GM23338 (cell line): ENCODE measurements around the gene WDR37.

Experiments used
- CREB1 ChIP-seq: fragments of 250-450 bp; sonication (Bioruptor Pico); IDR thresholded peaks from 2 replicates; pipeline ENCODE4 v1.5.0; 2020; ENCODE audit warnings: low read depth, mild to moderate bottlenecking, moderate library complexity
- EZH2 ChIP-seq: fragments of 200-600 bp; sonication (generic); IDR thresholded peaks from one replicate; pipeline ENCODE4 v1.8.0; 2017; ENCODE audit warnings: antibody characterized with exemption, mild to moderate bottlenecking, low read depth; ENCODE audit not compliant: unreplicated experiment
- EZH2phosphoT487 ChIP-seq: fragments of 200-600 bp; sonication (generic); IDR thresholded peaks from one replicate; pipeline ENCODE4 v1.8.1; 2018; ENCODE audit warnings: antibody characterized with exemption; ENCODE audit not compliant: unreplicated experiment
- JUNB ChIP-seq: IDR thresholded peaks from one replicate; pipeline ENCODE4 v1.6.1; 2016; ENCODE audit warnings: antibody characterized with exemption; ENCODE audit not compliant: unreplicated experiment
- POLR2AphosphoS5 ChIP-seq: IDR thresholded peaks from 2 replicates; pipeline ENCODE4 v1.6.1; 2016; ENCODE audit warnings: antibody characterized with exemption, low read depth
- ZNF114 ChIP-seq: fragments of 250-450 bp; sonication (Bioruptor Pico); IDR thresholded peaks from 2 replicates; pipeline ENCODE4 v1.5.0; 2020; ENCODE audit warnings: mild to moderate bottlenecking, moderate library complexity
- TF ChIP-seq, protein P1 (sequence below), 2 experiments: fragments of 200-600 bp in 1 of 2; sonication (generic) in 1 of 2; conservative IDR thresholded peaks; 2 replicates each; pipeline versions ENCODE4 v1.5.1 to v1.6.1; 2016 to 2017; ENCODE audit warnings: antibody characterized with exemption in 2 of 2, low read depth in 2 of 2, mild to moderate bottlenecking in 2 of 2, moderate library complexity in 1 of 2
- TF ChIP-seq, protein P2 (sequence below): IDR thresholded peaks from 2 replicates; pipeline ENCODE4 v1.6.1; 2016; ENCODE audit warnings: antibody characterized with exemption
- TF ChIP-seq, protein P3 (sequence below): IDR thresholded peaks from one replicate; pipeline ENCODE4 v1.6.1; 2018; ENCODE audit warnings: antibody characterized with exemption; ENCODE audit not compliant: unreplicated experiment
- TF ChIP-seq, protein P4 (sequence below): fragments of 250-450 bp; sonication (Bioruptor Pico); IDR thresholded peaks from 2 replicates; pipeline ENCODE4 v1.5.0; 2020; ENCODE audit warnings: mild to moderate bottlenecking, moderate library complexity

DNA sequence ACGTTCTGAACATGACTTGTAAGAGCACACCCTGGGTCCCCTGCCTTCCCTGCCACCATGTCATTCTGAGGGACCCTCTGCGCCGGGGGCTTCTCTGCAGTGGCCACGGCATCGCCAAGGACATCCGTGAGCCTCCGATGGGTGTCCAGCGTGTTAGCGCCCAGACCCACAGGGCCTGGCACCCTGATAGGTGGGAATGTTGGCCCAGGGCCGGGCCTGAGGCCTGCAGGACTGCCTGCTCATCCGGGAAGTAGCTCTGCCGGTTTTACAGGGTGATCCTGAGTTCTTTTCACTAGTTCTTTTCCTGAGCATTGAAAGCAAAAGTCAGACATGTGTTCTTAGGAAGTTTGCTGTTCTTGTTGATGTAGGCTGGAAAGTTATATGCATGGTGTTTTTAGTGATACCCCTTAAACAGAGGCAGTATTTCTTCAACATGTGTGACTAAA lies 54.5 kb downstream of the WDR37 start:
- TF ChIP-seq, protein P1, sequence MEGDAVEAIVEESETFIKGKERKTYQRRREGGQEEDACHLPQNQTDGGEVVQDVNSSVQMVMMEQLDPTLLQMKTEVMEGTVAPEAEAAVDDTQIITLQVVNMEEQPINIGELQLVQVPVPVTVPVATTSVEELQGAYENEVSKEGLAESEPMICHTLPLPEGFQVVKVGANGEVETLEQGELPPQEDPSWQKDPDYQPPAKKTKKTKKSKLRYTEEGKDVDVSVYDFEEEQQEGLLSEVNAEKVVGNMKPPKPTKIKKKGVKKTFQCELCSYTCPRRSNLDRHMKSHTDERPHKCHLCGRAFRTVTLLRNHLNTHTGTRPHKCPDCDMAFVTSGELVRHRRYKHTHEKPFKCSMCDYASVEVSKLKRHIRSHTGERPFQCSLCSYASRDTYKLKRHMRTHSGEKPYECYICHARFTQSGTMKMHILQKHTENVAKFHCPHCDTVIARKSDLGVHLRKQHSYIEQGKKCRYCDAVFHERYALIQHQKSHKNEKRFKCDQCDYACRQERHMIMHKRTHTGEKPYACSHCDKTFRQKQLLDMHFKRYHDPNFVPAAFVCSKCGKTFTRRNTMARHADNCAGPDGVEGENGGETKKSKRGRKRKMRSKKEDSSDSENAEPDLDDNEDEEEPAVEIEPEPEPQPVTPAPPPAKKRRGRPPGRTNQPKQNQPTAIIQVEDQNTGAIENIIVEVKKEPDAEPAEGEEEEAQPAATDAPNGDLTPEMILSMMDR (conservative IDR thresholded peaks at IDR 0.05; ENCODE audit: low read depth in 2 of 2): no peak
- no peak for TF ChIP-seq EZH2phosphoT487
- TF ChIP-seq EZH2: no peak
- TF ChIP-seq ZNF114 (CRISPR knock-in tag): no peak
- no peak for TF ChIP-seq POLR2AphosphoS5
- TF ChIP-seq, protein P2, sequence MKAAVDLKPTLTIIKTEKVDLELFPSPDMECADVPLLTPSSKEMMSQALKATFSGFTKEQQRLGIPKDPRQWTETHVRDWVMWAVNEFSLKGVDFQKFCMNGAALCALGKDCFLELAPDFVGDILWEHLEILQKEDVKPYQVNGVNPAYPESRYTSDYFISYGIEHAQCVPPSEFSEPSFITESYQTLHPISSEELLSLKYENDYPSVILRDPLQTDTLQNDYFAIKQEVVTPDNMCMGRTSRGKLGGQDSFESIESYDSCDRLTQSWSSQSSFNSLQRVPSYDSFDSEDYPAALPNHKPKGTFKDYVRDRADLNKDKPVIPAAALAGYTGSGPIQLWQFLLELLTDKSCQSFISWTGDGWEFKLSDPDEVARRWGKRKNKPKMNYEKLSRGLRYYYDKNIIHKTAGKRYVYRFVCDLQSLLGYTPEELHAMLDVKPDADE: no peak
- TF ChIP-seq, protein P3, sequence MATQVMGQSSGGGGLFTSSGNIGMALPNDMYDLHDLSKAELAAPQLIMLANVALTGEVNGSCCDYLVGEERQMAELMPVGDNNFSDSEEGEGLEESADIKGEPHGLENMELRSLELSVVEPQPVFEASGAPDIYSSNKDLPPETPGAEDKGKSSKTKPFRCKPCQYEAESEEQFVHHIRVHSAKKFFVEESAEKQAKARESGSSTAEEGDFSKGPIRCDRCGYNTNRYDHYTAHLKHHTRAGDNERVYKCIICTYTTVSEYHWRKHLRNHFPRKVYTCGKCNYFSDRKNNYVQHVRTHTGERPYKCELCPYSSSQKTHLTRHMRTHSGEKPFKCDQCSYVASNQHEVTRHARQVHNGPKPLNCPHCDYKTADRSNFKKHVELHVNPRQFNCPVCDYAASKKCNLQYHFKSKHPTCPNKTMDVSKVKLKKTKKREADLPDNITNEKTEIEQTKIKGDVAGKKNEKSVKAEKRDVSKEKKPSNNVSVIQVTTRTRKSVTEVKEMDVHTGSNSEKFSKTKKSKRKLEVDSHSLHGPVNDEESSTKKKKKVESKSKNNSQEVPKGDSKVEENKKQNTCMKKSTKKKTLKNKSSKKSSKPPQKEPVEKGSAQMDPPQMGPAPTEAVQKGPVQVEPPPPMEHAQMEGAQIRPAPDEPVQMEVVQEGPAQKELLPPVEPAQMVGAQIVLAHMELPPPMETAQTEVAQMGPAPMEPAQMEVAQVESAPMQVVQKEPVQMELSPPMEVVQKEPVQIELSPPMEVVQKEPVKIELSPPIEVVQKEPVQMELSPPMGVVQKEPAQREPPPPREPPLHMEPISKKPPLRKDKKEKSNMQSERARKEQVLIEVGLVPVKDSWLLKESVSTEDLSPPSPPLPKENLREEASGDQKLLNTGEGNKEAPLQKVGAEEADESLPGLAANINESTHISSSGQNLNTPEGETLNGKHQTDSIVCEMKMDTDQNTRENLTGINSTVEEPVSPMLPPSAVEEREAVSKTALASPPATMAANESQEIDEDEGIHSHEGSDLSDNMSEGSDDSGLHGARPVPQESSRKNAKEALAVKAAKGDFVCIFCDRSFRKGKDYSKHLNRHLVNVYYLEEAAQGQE: no peak
- TF ChIP-seq JUNB: no peak
- TF ChIP-seq CREB1 (CRISPR knock-in tag): no peak
- TF ChIP-seq, protein P4, sequence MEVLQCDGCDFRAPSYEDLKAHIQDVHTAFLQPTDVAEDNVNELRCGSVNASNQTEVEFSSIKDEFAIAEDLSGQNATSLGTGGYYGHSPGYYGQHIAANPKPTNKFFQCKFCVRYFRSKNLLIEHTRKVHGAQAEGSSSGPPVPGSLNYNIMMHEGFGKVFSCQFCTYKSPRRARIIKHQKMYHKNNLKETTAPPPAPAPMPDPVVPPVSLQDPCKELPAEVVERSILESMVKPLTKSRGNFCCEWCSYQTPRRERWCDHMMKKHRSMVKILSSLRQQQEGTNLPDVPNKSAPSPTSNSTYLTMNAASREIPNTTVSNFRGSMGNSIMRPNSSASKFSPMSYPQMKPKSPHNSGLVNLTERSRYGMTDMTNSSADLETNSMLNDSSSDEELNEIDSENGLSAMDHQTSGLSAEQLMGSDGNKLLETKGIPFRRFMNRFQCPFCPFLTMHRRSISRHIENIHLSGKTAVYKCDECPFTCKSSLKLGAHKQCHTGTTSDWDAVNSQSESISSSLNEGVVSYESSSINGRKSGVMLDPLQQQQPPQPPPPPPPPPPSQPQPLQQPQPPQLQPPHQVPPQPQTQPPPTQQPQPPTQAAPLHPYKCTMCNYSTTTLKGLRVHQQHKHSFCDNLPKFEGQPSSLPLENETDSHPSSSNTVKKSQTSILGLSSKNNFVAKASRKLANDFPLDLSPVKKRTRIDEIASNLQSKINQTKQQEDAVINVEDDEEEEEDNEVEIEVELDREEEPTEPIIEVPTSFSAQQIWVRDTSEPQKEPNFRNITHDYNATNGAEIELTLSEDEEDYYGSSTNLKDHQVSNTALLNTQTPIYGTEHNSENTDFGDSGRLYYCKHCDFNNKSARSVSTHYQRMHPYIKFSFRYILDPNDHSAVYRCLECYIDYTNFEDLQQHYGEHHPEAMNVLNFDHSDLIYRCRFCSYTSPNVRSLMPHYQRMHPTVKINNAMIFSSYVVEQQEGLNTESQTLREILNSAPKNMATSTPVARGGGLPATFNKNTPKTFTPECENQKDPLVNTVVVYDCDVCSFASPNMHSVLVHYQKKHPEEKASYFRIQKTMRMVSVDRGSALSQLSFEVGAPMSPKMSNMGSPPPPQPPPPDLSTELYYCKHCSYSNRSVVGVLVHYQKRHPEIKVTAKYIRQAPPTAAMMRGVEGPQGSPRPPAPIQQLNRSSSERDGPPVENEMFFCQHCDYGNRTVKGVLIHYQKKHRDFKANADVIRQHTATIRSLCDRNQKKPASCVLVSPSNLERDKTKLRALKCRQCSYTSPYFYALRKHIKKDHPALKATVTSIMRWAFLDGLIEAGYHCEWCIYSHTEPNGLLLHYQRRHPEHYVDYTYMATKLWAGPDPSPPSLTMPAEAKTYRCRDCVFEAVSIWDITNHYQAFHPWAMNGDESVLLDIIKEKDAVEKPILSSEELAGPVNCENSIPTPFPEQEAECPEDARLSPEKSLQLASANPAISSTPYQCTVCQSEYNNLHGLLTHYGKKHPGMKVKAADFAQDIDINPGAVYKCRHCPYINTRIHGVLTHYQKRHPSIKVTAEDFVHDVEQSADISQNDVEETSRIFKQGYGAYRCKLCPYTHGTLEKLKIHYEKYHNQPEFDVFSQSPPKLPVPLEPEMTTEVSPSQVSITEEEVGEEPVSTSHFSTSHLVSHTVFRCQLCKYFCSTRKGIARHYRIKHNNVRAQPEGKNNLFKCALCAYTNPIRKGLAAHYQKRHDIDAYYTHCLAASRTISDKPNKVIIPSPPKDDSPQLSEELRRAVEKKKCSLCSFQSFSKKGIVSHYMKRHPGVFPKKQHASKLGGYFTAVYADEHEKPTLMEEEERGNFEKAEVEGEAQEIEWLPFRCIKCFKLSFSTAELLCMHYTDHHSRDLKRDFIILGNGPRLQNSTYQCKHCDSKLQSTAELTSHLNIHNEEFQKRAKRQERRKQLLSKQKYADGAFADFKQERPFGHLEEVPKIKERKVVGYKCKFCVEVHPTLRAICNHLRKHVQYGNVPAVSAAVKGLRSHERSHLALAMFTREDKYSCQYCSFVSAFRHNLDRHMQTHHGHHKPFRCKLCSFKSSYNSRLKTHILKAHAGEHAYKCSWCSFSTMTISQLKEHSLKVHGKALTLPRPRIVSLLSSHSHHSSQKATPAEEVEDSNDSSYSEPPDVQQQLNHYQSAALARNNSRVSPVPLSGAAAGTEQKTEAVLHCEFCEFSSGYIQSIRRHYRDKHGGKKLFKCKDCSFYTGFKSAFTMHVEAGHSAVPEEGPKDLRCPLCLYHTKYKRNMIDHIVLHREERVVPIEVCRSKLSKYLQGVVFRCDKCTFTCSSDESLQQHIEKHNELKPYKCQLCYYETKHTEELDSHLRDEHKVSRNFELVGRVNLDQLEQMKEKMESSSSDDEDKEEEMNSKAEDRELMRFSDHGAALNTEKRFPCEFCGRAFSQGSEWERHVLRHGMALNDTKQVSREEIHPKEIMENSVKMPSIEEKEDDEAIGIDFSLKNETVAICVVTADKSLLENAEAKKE (CRISPR knock-in tag): no peak
